Transverse colon (tissue), 4 donors: ENCODE measurements around the gene PLPP7. TPM values are rescaled to one million over a fixed set of nuclear protein-coding genes. Genes with fewer than 3 reads are reported as not detected.

Source experiments
- DNase-seq: peaks from one replicate; pipeline ENCODE4 v3.0.0-alpha.2; 2019
- H3K27ac ChIP-seq, 4 donors: fragments of 200-600 bp; sonication (generic); 2 replicates each; pipeline ENCODE4 v1.5.1; 2016 to 2018; ENCODE audit warnings: inconsistent platforms in 4 of 4
- H3K27me3 ChIP-seq: fragments of 200-600 bp; sonication (generic); 2 replicates; pipeline ENCODE4 v1.5.1; 2017; ENCODE audit warnings: inconsistent platforms
- H3K36me3 ChIP-seq, 4 donors: fragments of 200-600 bp; sonication (generic); 2 replicates each; pipeline ENCODE4 v1.5.1; 2017 to 2019; ENCODE audit warnings: inconsistent platforms in 4 of 4
- H3K4me1 ChIP-seq, 4 donors: fragments of 200-600 bp; sonication (generic); 2 replicates each; pipeline ENCODE4 v1.5.1; 2017 to 2020; ENCODE audit warnings: inconsistent platforms in 4 of 4
- H3K4me3 ChIP-seq, 4 donors: fragments of 200-600 bp; sonication (generic); 1 replicate in 1 of 4; 2 replicates in 3 of 4; pipeline versions ENCODE4 v1.5.1 to v1.6.1; 2017 to 2019; ENCODE audit warnings: inconsistent platforms in 4 of 4
- H3K9me3 ChIP-seq, 2 donors: fragments of 200-600 bp; sonication (generic); 2 replicates each; pipeline ENCODE4 v1.5.1; 2017 to 2019; ENCODE audit warnings: inconsistent platforms in 2 of 2
- CTCF ChIP-seq, 5 experiments: fragments of 200-600 bp in 3 of 5; fragments of 450-650 bp in 2 of 5; sonication (generic) in 3 of 5; IDR thresholded peaks; 1 replicate in 2 of 5; 2 replicates in 3 of 5; pipeline ENCODE4 v1.5.1; 2016 to 2017; ENCODE audit warnings: antibody characterized with exemption in 5 of 5, inconsistent platforms in 3 of 5, mild to moderate bottlenecking in 2 of 5, moderate library complexity in 1 of 5
- EP300 ChIP-seq: sonication (generic); formaldehyde crosslinking; IDR thresholded peaks from one replicate; pipeline ENCODE4 v1.6.1; 2017; ENCODE audit warnings: antibody characterized with exemption, low read depth
- POLR2A ChIP-seq: fragments of 450-650 bp; IDR thresholded peaks from one replicate; pipeline ENCODE4 v1.6.1; 2016; ENCODE audit warnings: antibody characterized with exemption, mild to moderate bottlenecking, moderate library complexity
- POLR2AphosphoS5 ChIP-seq, 3 donors: sonication (generic); formaldehyde crosslinking; IDR thresholded peaks; one replicate each; pipeline ENCODE4 v1.6.1; 2016; ENCODE audit warnings: antibody characterized with exemption in 3 of 3
- WGBS, 2 donors: methylation state at CpG; one replicate each; pipeline ENCODE4 v1.1.5; 2018; ENCODE audit warnings: low coverage in 1 of 2; 5-methylcytosine and 5-hydroxymethylcytosine counted together
- in situ Hi-C, 4 donors: fragments of 200-750 bp; cut with MboI; loops; one replicate each; pipeline versions ENCODE4 v1.15.0 to v1.15.1; 2017; ENCODE audit warnings: low sequenced_read_pairs in 3 of 4, low pct_ligation_motif_present in 1 of 4, low pct_unique_long_range_greater_than_20kb in 1 of 4
- intact Hi-C: fragments of 100-400 bp; cut with DNase I; formaldehyde crosslinking; loops from one replicate; pipeline ENCODE4 v1.15.1; 2023; ENCODE audit warnings: low total_unique reads
- total RNA-seq, 4 donors: library from RNA; depleted of rRNA; stranded (reverse); fragments of >200 nt; gene quantifications; one replicate each; pipeline ENCODE4 v1.1.0, GENCODE V29; 2016

PLPP7 gene
- total RNA-seq, 4 donors from 2014 or later: 3.0 to 10.3 (median 4.1) TPM

- Histone ChIP-seq H3K27me3 (no peaks in the 10 kb centered on the region), H3K4me3 (no peak overlapping the region), H3K4me1 (no peaks in the 10 kb centered on the region), H3K9me3 (no peaks in the 10 kb centered on the region), H3K27ac (no peak overlapping the region), H3K36me3 (no peaks in the 10 kb centered on the region)
- intact Hi-C loops: no loop called here
- in situ Hi-C loops: no loop called here
- 96% methylated on average over 8 of the region's 12 CpGs; no CpG with 5 or more reads in 1 of the 2 donors for WGBS, 2 donors
- no peak for DNase-seq
- TF ChIP-seq POLR2AphosphoS5 (IDR thresholded peaks at IDR 0.05): no peak
- no peak for TF ChIP-seq CTCF (IDR thresholded peaks at IDR 0.05)
- TF ChIP-seq POLR2A: no peak
- TF ChIP-seq EP300: no peak
Measured at GRCh38 chr9:131298816-131299215, 9.3 kb downstream of the PLPP7 start.

DNA sequence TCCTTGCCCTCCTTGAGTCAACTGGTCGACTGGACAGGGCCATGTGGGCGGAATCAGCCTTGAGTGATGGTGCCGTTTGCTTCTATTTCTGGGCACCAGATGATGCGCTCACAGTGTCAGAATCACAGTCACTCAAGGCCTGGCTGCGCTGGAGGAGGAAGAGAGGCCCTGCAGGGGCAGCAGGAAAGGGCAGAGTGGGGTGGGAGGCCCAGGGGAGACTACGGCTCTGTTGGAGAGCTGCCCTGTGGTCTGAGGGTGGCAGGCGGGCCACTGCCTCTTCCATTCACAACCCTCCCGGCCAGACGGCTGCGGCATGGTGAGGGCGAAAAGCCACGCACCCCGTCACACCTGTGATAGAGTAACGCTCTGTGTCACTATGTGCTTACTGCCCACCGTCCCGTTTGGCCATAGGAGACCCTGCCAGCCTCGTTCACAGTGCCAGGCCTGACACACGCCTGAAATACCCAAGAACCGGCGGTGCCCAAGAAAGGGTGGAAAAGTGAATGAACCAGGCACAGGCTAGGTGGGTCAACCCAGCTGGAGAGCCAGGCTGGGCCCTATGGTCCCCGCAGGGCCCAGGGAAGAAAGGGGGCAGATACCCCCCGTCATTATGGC is 9.9 kb downstream of the PLPP7 start:
- no peaks in the 10 kb centered on the region for H3K4me1 ChIP-seq
- H3K9me3 ChIP-seq: no peaks in the 10 kb centered on the region
- intact Hi-C loops (no loop called here), in situ Hi-C loops (no loop called here)
- DNase-seq: no peak
- no peaks in the 10 kb centered on the region for H3K36me3 ChIP-seq
- H3K4me3 ChIP-seq: no peak overlapping the region
- H3K27ac ChIP-seq: no peak overlapping the region
- TF ChIP-seq POLR2A (no peak), POLR2AphosphoS5 (IDR thresholded peaks at IDR 0.05) (no peak), EP300 (no peak), CTCF (IDR thresholded peaks at IDR 0.05) (no peak)
- WGBS, 2 donors: 70% methylated on average over 22 of the region's 22 CpGs; no CpG with 5 or more reads in 1 of the 2 donors
- no peaks in the 10 kb centered on the region for H3K27me3 ChIP-seq

- Histone ChIP-seq H3K4me1 (no peaks in the 10 kb centered on the region), H3K27me3 (no peaks in the 10 kb centered on the region), H3K4me3 (no peak overlapping the region), H3K27ac (no peak overlapping the region), H3K36me3 (no peaks in the 10 kb centered on the region), H3K9me3 (no peaks in the 10 kb centered on the region)
- DNase-seq: no peak
- intact Hi-C loops (no loop called here), in situ Hi-C loops (no loop called here)
- WGBS, 2 donors: 66 to 78% methylated on average over 2 to 5 of the region's 5 CpGs
- TF ChIP-seq POLR2A (no peak), POLR2AphosphoS5 (IDR thresholded peaks at IDR 0.05) (no peak), EP300 (no peak), CTCF (IDR thresholded peaks at IDR 0.05) (no peak)
Measured at GRCh38 chr9:131299961-131300347, 10.4 kb downstream of the PLPP7 start.

- DNase-seq: no peak
- H3K27me3 ChIP-seq: no peaks in the 10 kb centered on the region
- in situ Hi-C loops (no loop called here), intact Hi-C loops (no loop called here)
- H3K4me3 ChIP-seq: no peak overlapping the region
- H3K27ac ChIP-seq: no peak overlapping the region
- no peaks in the 10 kb centered on the region for H3K9me3 ChIP-seq
- no peaks in the 10 kb centered on the region for H3K36me3 ChIP-seq
- no peaks in the 10 kb centered on the region for H3K4me1 ChIP-seq
- TF ChIP-seq POLR2AphosphoS5 (IDR thresholded peaks at IDR 0.05) (no peak), CTCF (IDR thresholded peaks at IDR 0.05) (no peak), EP300 (no peak), POLR2A (no peak)
Measured at GRCh38 chr9:131300444-131300843, 10.9 kb downstream of the PLPP7 start.
